Right ventricle myocardium superior (tissue), 1 donor: ENCODE results near the gene WLS. TPM values are rescaled to one million over a fixed set of nuclear protein-coding genes. Genes with fewer than 3 reads are reported as not detected.

Experiments
- ATAC-seq: fragments of 200-7000 bp; cut with Tn5 transposase; one replicate; pipeline ENCODE4 v1.9.1; 2020; ENCODE audit warnings: mild to moderate bottlenecking; ENCODE audit not compliant: poor library complexity
- DNase-seq: peaks from one replicate; pipeline ENCODE4 v3.0.0-alpha.2; 2020
- intact Hi-C: fragments of 100-400 bp; cut with DNase I; formaldehyde crosslinking; loops from one replicate; pipeline ENCODE4 v1.11.2; 2022
- microRNA-seq: library from miRNA; unstranded; fragments of <30 nt; microRNA quantifications from one replicate; pipeline ENCODE4 v1.2.0, GENCODE V29; 2020
- total RNA-seq: library from RNA; stranded (reverse); fragmentation: NEBNext Ultra II Directional; extraction: Animal tissue kit (Norgen Biotek cat#: 25700); gene quantifications from one replicate; pipeline ENCODE4 v1.2.1, GENCODE V29; 2021
- donor health status: DM: no; HTN: yes; CAD: no; lungs with severe emphysema.

Gene WLS
- total RNA-seq, 1 donor from 2014 or later = 93.2 TPM

DNA sequence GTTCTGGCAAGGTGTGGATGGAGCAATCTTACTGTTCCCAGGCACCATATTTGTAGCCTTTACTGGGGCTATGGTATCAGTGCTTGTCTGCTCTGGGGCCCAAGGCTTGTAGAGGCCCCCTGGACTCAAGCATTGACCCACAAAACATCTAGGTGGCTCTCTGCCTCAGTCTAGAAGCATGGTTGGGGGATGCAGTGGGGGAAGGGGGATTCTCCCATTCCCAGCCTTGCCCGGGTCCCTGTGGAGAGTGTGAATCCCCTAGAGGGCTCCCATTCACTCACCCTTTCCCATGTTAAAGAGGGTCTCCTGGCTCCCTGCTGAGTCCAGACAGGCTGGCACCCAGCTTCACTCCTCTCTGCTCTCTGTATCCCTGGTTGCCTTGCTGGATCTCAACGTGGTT, 153.7 kb downstream of the WLS start:
- DNase-seq (no peak), ATAC-seq (no peak)
- intact Hi-C loops = no loop called here

Small RNA genes lying within 50 kb of the gene (microRNA-seq; reads per million reads assigned to microRNA genes)
- gene MIR1262 = 0.97 reads per million

Other genes with a start within 250 kb of the WLS start
- gene DIRAS3, start 181.9 kb downstream of the WLS start, total RNA-seq = 22.9 TPM
- gene RPE65, start 217.4 kb upstream of the WLS start, total RNA-seq = not detected